Panc1 (cell line): ENCODE results near the gene CYP2R1. TPM values are rescaled to one million over a fixed set of nuclear protein-coding genes. Genes with fewer than 3 reads are reported as not detected.

Experiments used
- ATAC-seq: fragments of 200-7000 bp; cut with Tn5 transposase; 2 replicates; pipeline ENCODE4 v1.9.1; 2020; ENCODE audit warnings: mild to moderate bottlenecking, moderate library complexity
- BruUV-seq: library from RNA; stranded (reverse); fragments of 400-500 nt; replicated peaks from 2 replicates; lab custom pipeline; 2021; lab: Mats Ljungman, UMichigan
- CTCF ChIA-PET: fragments of 300-600 bp; sonication (Branson Sonifier 250); formaldehyde crosslinking; loops from one replicate; lab custom pipeline; 2022; ENCODE audit warnings: antibody characterized with exemption; lab: Charles Lee
- POLR2A ChIA-PET: fragments of 300-600 bp; sonication (Branson Sonifier 250); formaldehyde crosslinking; loops from one replicate; lab custom pipeline; 2022; ENCODE audit warnings: antibody characterized with exemption; lab: Charles Lee
- DNase-seq: peaks from one replicate; pipeline ENCODE4 v3.0.0-alpha.2; 2010; ENCODE audit warnings: low read depth, low spot score
- H3K27ac ChIP-seq: 2 replicates; pipeline ENCODE4 v1.5.1; 2011; ENCODE audit warnings: mild to moderate bottlenecking, low read length, inconsistent platforms
- H3K27me3 ChIP-seq: fragments of 200-500 bp; sonication (Bioruptor generic); 2 replicates; pipeline ENCODE4 v1.6.0; 2014; ENCODE audit warnings: low read length, inconsistent platforms; ENCODE audit not compliant: control insufficient read depth, insufficient read depth
- H3K36me3 ChIP-seq: fragments of 200-500 bp; sonication (Bioruptor generic); 2 replicates; pipeline ENCODE4 v1.5.1; 2014; ENCODE audit warnings: inconsistent platforms, mild to moderate bottlenecking, low read length, moderate library complexity; ENCODE audit not compliant: control insufficient read depth, insufficient read depth
- H3K4me1 ChIP-seq: 2 replicates; pipeline ENCODE4 v1.5.1; 2011; ENCODE audit warnings: inconsistent platforms, mild to moderate bottlenecking, low read length, moderate library complexity; ENCODE audit not compliant: control insufficient read depth, insufficient read depth
- H3K4me3 ChIP-seq, 2 experiments: 2 replicates each; pipeline ENCODE4 v1.5.1; 2011 to 2012; ENCODE audit warnings: low read depth in 2 of 2, low read length in 2 of 2, mild to moderate bottlenecking in 2 of 2, inconsistent platforms in 1 of 2, moderate library complexity in 1 of 2
- H3K9me3 ChIP-seq: fragments of 200-500 bp; sonication (Bioruptor generic); 2 replicates; pipeline ENCODE4 v1.5.1; 2014; ENCODE audit warnings: low read depth, mild to moderate bottlenecking, inconsistent platforms, low read length, moderate library complexity; ENCODE audit not compliant: control insufficient read depth, insufficient read depth
- POLR2AphosphoS5 ChIP-seq: IDR thresholded peaks from 2 replicates; pipeline ENCODE4 v1.6.1; 2012; ENCODE audit warnings: mild to moderate bottlenecking, low read depth, low read length, moderate library complexity
- SIN3A ChIP-seq: IDR thresholded peaks from 2 replicates; pipeline ENCODE4 v1.6.1; 2012; ENCODE audit warnings: low read depth, mild to moderate bottlenecking, low read length, moderate library complexity, borderline replicate concordance; ENCODE audit not compliant: insufficient read depth
- TCF7L2 ChIP-seq: IDR thresholded peaks from 2 replicates; pipeline ENCODE4 v1.6.1; 2011; ENCODE audit warnings: mild to moderate bottlenecking, low read depth, low read length, inconsistent platforms
- in situ Hi-C: cut with HindIII; loops from 2 replicates; pipeline ENCODE4 v1.10.0; 2016; ENCODE audit warnings: low sequenced_read_pairs, low pct_unique_long_range_greater_than_20kb
- intact Hi-C: fragments of 100-400 bp; cut with micrococcal nuclease; formaldehyde crosslinking; loops from one replicate; pipeline ENCODE4 v1.10.0; 2022; ENCODE audit not compliant: unreplicated experiment
- total RNA-seq: library from RNA; stranded (reverse); gene quantifications from one replicate; pipeline ENCODE4 v1.2.1, GENCODE V29; 2021; ENCODE audit not compliant: unreplicated experiment
- TF ChIP-seq, protein P1 (sequence below): fragments of 450-650 bp; IDR thresholded peaks from 2 replicates; pipeline ENCODE4 v1.5.1; 2017; ENCODE audit warnings: mild to moderate bottlenecking
- TF ChIP-seq, protein P2 (sequence below), 2 experiments: IDR thresholded peaks; 2 replicates each; pipeline ENCODE4 v1.6.1; 2011 to 2012; ENCODE audit warnings: low read depth in 2 of 2, control low read depth in 1 of 2, low read length in 1 of 2, mild to moderate bottlenecking in 1 of 2, moderate library complexity in 1 of 2; ENCODE audit not compliant: insufficient read depth in 1 of 2

CYP2R1 gene
- total RNA-seq, 1 experiment from 2014 or later = 11.2 TPM

DNA sequence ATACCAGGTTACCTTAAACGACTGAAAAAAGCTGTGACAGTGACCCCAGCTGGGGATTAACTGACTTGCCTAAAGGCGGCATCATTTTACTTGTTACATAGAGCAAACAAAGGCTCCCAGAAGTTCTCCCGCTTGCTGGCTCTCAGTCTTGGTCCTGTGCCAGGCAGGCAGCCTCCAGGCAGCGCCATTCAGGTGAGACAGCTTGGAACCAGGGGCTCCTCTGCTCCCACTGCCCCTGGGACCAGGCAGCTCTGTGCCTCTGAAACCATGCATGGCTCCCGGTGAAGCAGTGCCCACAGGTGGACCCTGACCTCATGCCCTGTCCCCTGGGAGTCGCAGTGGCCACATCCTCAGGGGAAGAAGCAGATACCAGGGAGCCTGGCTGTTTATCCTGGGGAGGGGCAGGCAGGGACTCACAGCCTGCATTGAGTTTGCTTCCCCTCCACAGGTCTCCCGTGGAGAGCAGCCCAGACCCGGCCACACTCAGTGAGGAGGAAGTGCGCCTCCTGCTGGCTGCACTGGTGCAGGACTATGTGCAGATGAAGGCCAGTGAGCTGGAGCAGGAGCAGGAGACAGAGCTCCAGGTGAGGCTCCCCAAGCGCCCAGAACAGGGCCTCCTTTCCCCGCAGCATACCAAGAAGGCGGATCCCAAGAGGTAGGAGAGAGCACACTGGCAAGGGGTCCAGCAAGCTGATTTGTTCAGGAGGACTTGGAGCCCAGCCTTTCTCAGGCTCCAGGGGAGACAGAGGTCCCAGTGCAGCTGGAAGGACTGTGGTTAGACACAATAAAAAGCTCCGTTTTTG lies 15.6 kb upstream of the CYP2R1 start:
- in situ Hi-C loops (no loop called here), intact Hi-C loops (loop anchor here (1.0 to 2.0 kb wide), 4 partner anchors 67 to 301 kb away; no protein-coding TSS in a partner anchor)
- no peak for DNase-seq
- Histone ChIP-seq H3K36me3 (no peaks in the 10 kb centered on the region), H3K4me1 (peaks cover 5% of the 10 kb centered on the region), H3K27me3 (peaks cover 8% of the 10 kb centered on the region), H3K9me3 (no peaks in the 10 kb centered on the region), H3K4me3 (peak overlapping the region in 1 of 2 experiments; percentile 25; a peak in 2 of 4 replicates), H3K27ac (no peak overlapping the region)
- TF ChIP-seq TCF7L2 = no peak
- TF ChIP-seq, protein P1, sequence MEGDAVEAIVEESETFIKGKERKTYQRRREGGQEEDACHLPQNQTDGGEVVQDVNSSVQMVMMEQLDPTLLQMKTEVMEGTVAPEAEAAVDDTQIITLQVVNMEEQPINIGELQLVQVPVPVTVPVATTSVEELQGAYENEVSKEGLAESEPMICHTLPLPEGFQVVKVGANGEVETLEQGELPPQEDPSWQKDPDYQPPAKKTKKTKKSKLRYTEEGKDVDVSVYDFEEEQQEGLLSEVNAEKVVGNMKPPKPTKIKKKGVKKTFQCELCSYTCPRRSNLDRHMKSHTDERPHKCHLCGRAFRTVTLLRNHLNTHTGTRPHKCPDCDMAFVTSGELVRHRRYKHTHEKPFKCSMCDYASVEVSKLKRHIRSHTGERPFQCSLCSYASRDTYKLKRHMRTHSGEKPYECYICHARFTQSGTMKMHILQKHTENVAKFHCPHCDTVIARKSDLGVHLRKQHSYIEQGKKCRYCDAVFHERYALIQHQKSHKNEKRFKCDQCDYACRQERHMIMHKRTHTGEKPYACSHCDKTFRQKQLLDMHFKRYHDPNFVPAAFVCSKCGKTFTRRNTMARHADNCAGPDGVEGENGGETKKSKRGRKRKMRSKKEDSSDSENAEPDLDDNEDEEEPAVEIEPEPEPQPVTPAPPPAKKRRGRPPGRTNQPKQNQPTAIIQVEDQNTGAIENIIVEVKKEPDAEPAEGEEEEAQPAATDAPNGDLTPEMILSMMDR = peak; percentile 92
- no peak for TF ChIP-seq POLR2AphosphoS5
- TF ChIP-seq, protein P2, sequence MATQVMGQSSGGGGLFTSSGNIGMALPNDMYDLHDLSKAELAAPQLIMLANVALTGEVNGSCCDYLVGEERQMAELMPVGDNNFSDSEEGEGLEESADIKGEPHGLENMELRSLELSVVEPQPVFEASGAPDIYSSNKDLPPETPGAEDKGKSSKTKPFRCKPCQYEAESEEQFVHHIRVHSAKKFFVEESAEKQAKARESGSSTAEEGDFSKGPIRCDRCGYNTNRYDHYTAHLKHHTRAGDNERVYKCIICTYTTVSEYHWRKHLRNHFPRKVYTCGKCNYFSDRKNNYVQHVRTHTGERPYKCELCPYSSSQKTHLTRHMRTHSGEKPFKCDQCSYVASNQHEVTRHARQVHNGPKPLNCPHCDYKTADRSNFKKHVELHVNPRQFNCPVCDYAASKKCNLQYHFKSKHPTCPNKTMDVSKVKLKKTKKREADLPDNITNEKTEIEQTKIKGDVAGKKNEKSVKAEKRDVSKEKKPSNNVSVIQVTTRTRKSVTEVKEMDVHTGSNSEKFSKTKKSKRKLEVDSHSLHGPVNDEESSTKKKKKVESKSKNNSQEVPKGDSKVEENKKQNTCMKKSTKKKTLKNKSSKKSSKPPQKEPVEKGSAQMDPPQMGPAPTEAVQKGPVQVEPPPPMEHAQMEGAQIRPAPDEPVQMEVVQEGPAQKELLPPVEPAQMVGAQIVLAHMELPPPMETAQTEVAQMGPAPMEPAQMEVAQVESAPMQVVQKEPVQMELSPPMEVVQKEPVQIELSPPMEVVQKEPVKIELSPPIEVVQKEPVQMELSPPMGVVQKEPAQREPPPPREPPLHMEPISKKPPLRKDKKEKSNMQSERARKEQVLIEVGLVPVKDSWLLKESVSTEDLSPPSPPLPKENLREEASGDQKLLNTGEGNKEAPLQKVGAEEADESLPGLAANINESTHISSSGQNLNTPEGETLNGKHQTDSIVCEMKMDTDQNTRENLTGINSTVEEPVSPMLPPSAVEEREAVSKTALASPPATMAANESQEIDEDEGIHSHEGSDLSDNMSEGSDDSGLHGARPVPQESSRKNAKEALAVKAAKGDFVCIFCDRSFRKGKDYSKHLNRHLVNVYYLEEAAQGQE (IDR thresholded peaks at IDR 0.05; ENCODE audit: insufficient read depth in 1 of 2, low read depth in 2 of 2, low read length in 1 of 2) = no peak
- no peak for TF ChIP-seq SIN3A
- ChIA-PET CTCF (interaction anchor here (0.5 to 3.0 kb wide), 17 partner anchors 16 to 387 kb away, joined by 3 to 44 read pairs (median 4); partner anchors contain the start of genes CALCB, CYP2R1 and PSMA1), POLR2A (no interaction called here)
- ATAC-seq = peak; percentile 80
- no TSS peak for BruUV-seq

GRCh38 chr11:14906993-14907392 lies 15.0 kb upstream of the CYP2R1 start:
- POLR2A ChIA-PET = no interaction called here
- in situ Hi-C loops (no loop called here), intact Hi-C loops (loop anchor here (2.0 kb wide), 1 partner anchor 68 kb away; no protein-coding TSS in a partner anchor)
- Histone ChIP-seq H3K4me3 (no peak overlapping the region), H3K27me3 (peaks cover 5% of the 10 kb centered on the region), H3K4me1 (peaks cover 5% of the 10 kb centered on the region), H3K9me3 (no peaks in the 10 kb centered on the region), H3K36me3 (no peaks in the 10 kb centered on the region), H3K27ac (no peak overlapping the region)
- no TSS peak for BruUV-seq
- DNase-seq = no peak
- ATAC-seq = no peak
- CTCF ChIA-PET = interaction anchor here (1.4 to 3.0 kb wide), 5 partner anchors 15 to 386 kb away, joined by 4 to 44 read pairs (median 10); partner anchors contain the start of genes CALCB, CYP2R1 and PSMA1
- TF ChIP-seq, protein P1 = no peak
- TF ChIP-seq POLR2AphosphoS5 (no peak), TCF7L2 (no peak), SIN3A (no peak)
- TF ChIP-seq, protein P2 (IDR thresholded peaks at IDR 0.05; ENCODE audit: insufficient read depth in 1 of 2, low read depth in 2 of 2, low read length in 1 of 2) = no peak
